ENCODE results near the gene RAPSN.
A peak's percentile ranks its signal among the peaks of the same experiment; 100 is the strongest.

The RAPSN gene

DNA sequence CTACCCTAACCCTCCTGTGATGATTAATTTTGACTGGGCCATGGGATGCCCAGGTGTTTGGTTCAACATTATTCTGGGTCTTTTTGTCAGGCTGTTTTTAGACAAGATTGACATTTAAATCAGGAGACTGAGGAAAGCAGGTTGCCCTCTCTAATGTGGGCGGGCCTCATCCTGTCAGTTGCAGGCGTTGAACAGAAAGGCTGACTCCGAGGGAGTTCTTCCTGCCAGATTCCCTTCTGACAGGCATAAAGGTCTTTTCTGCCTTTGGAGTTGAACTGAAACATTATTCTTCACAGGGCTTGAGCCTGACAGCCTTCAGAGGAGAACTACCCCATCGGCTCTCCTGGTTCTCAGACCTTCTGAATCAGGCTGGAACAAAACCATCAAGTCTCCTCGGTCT lies 18.4 kb downstream of the RAPSN start:
- DNase-seq (ENCODE audit: insufficient read length) (no peak), FAIRE-seq (no peak)
- TF ChIP-seq POLR2A (IDR thresholded peaks at IDR 0.05; ENCODE audit: low read depth, low read length) (no peak), POLR2AphosphoS5 (IDR thresholded peaks at IDR 0.05; ENCODE audit: low read depth, low read length) (no peak), TAF1 (IDR thresholded peaks at IDR 0.05; ENCODE audit: borderline replicate concordance, low read depth, low read length) (no peak)

DNA sequence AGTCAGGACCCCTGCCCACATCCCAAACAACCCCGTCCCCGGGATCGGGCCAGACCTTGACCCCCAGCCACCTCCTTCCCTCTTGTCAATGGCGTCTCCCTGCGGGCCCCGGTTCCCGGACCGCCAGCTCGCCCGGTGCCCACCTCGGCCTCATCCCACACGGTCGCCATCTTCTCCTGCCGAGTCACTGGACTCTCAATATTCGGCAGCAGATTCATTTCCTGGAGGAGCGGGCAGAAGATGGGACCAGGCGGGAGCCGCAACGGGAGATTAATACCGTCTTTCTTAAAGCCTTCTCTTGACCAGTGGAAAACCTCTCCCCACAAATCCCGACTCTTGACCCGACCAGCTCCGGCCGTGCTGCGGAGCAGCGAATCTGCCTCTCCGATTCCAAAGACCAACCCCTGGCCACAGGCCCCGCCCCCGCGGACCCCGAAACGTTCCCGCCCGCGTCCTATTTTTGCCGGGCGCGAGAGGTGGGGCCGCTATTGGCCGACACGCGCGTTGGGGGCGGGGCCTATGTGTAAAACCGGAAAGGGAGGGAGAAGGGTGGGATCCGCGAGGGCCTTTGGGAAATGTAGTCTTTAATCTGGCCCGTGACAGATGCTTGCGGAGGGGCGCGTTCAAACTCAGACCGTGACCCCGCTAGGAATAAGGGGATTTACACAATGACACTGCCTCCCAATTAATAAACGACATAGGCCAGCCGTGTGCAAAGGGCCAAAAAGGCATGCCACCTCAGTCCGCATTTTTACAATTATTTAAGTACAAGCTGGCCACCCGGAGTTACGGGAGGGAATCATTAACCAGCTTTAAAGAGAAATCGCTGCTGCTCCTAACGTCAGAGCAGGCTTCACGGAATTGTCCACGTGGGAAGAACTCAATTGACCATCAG lies 22.6 kb downstream of the RAPSN start, which contains the start of gene PSMC3:
Gene PSMC3 (minus strand): TSS at position 378 of the 895 bp plus-strand sequence. CDS start 160 bp downstream, at position 218.
- TF ChIP-seq POLR2AphosphoS5 (IDR thresholded peaks at IDR 0.05; ENCODE audit: low read depth, low read length) (peak; percentile 89), TAF1 (IDR thresholded peaks at IDR 0.05; ENCODE audit: borderline replicate concordance, low read depth, low read length) (peak; percentile 99), POLR2A (IDR thresholded peaks at IDR 0.05; ENCODE audit: low read depth, low read length) (peak; percentile 94)
- DNase-seq (ENCODE audit: insufficient read length) (peak; percentile 95), FAIRE-seq (peak; percentile 100)

DNA sequence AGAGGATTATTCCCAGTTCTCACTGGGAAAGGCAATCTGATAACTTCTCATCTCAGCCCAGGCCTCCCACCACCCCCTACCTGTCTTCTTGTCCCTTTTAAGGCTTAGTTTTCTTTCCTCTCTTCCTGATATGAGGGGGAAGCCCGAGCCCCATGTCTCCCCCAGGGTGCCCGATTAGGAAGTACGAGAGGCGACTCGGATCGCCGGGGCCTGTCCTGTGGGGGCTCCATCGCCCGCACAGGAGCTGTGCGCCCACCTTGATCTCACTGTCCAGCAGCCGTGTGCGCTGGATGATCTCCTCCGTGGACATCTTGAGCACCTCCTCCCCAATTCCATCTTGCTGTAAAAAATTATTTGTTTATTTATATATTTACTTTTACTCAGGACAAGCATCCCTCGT lies 23.3 kb downstream of the RAPSN start:
- TF ChIP-seq POLR2AphosphoS5 (IDR thresholded peaks at IDR 0.05; ENCODE audit: low read depth, low read length) (no peak), POLR2A (IDR thresholded peaks at IDR 0.05; ENCODE audit: low read depth, low read length) (no peak), TAF1 (IDR thresholded peaks at IDR 0.05; ENCODE audit: borderline replicate concordance, low read depth, low read length) (no peak)
- no peak for DNase-seq (ENCODE audit: insufficient read length)
- no peak for FAIRE-seq

DNA sequence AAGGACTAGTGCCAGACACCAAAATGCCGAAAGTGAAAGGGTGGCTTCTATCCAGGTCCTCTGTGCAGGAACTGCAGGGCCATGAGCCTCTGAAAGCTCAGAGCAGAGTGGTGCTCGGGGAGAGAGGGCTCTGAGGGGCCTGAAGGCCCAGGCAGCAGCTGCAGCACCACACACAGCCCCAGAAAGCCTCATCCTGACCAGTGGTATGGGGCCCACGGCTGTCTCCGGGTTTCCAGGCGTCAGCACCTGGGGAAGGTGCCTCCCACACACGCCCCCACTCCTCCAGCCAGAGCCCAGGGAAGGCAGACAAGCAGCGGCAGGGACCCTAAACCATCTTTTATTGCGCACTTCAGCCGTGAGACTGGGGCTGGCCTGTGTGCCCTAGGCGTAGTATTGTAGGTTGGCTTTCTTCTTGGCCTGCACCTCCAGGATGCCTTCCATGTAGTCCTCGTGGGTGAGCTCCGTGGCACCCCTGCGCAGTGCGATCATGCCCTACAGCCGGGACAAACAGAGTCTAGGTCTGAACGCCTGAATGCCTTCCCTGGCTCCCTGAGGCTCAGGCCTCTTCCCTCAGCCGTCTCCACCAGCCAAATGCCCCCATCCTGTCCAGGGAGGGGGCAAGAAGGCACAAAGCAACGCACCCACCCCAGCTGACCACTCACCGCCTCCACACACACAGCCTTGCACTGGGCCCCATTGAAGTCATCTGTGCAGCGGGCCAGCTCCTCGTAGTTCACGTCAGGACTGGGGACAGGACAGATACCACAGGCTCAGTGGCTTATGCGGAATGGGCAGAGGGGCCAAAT lies 30.3 kb downstream of the RAPSN start:
- FAIRE-seq (no peak), DNase-seq (ENCODE audit: insufficient read length) (no peak)
- TF ChIP-seq POLR2A (IDR thresholded peaks at IDR 0.05; ENCODE audit: low read depth, low read length) (peak; percentile 14; the same call in 1 of the 2 replicates), TAF1 (IDR thresholded peaks at IDR 0.05; ENCODE audit: borderline replicate concordance, low read depth, low read length) (no peak), POLR2AphosphoS5 (IDR thresholded peaks at IDR 0.05; ENCODE audit: low read depth, low read length) (peak; percentile 38; the same call in 1 of the 2 replicates)

DNA sequence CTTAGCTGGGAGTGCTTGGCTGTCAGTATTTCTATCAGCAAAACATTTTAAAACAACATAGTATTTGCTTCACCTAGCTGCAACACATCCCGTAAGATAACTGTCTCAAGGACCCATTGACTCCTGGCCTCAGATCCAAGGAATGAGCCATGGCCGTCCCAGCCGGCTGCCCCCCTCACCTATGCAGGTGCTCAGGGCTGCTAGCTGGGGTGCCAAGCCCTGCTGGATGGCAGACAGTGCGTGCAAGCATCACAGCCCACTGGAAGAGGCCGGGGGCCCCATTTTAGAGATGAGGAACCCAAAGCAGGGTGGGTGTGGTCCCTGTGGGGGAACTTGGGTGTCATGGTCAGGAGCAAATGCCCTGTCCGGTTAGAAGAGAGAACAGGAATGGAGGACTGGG lies 31.2 kb downstream of the RAPSN start:
- DNase-seq (ENCODE audit: insufficient read length) (no peak), FAIRE-seq (no peak)
- TF ChIP-seq POLR2A (IDR thresholded peaks at IDR 0.05; ENCODE audit: low read depth, low read length) (no peak), POLR2AphosphoS5 (IDR thresholded peaks at IDR 0.05; ENCODE audit: low read depth, low read length) (no peak; the same call in 1 of the 2 replicates), TAF1 (IDR thresholded peaks at IDR 0.05; ENCODE audit: borderline replicate concordance, low read depth, low read length) (no peak)

DNA sequence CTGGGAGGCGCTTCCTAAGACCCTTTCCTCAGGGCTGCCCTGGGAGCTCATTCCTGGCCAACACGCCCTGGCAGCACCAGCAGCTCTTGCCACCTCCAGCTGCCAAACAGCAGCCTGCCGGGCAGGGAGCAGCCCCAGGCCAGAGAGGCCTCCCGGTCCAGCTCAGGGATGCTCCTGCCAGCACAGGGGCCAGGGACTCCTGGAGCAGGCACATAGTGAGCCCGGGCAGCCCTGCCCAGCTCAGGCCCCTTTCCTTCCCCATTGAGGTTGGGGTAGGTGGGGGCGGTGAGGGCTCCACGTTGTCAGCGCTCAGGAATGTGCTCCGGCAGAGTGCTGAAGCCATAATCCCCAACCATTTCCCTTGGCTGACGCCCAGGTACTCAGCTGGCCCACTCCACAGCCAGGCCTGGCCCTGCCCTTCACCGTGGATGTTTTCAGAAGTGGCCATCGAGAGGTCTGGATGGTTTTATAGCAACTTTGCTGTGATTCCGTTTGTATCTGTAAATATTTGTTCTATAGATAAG lies 32.9 kb downstream of the RAPSN start:
- no peak for FAIRE-seq
- no peak for DNase-seq (ENCODE audit: insufficient read length)
- peak; percentile 40 for TF ChIP-seq POLR2AphosphoS5 (IDR thresholded peaks at IDR 0.05; ENCODE audit: low read depth, low read length)
- no peak for TF ChIP-seq TAF1 (IDR thresholded peaks at IDR 0.05; ENCODE audit: borderline replicate concordance, low read depth, low read length)

DNA sequence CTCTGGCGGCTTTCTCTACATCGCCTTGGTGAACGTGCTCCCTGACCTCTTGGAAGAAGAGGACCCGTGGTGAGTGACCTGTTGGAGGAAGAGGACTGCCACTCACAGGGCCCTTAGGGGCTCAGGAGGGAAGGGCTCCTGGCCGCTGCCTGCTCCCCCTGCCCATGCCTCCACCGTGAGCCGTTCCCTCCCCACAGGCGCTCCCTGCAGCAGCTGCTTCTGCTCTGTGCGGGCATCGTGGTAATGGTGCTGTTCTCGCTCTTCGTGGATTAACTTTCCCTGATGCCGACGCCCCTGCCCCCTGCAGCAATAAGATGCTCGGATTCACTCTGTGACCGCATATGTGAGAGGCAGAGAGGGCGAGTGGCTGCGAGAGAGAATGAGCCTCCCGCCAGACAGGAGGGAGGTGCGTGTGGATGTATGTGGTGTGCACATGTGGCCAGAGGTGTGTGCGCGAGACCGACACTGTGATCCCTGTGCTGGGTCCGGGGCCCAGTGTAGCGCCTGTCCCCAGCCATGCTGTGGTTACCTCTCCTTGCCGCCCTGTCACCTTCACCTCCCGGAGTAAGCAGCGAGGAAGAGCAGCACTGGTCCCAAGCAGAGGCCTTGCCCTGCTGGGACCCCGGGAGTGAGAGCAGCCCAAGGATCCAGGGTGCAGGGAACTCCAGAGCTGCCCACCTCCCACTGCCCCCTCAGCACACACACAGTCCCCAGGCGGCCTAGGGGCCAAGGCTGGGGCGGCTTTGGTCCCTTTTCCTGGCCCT lies 33.7 kb downstream of the RAPSN start:
- TF ChIP-seq POLR2A (IDR thresholded peaks at IDR 0.05; ENCODE audit: low read depth, low read length): peak; percentile 43
- no peak; the same call in none of the 2 replicates for TF ChIP-seq POLR2AphosphoS5 (IDR thresholded peaks at IDR 0.05; ENCODE audit: low read depth, low read length)
- DNase-seq (ENCODE audit: insufficient read length): no peak
- no peak for FAIRE-seq

DNA sequence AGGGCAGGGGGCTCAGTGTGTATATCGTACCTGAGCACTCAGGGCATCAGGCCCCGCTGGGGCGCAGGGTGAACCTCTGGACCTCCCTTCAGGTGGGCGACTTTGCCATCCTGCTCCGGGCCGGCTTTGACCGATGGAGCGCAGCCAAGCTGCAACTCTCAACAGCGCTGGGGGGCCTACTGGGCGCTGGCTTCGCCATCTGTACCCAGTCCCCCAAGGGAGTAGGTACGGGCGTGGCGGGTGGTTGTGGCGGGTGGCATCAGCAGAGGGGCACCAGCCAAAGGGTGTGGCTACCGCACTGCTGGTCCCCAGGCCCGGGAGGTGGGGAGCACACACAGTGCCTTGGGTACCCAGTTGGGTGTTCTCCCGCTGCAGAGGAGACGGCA lies 34.3 kb downstream of the RAPSN start:
- no peak for DNase-seq (ENCODE audit: insufficient read length)
- TF ChIP-seq POLR2A (IDR thresholded peaks at IDR 0.05; ENCODE audit: low read depth, low read length) (no peak), TAF1 (IDR thresholded peaks at IDR 0.05; ENCODE audit: borderline replicate concordance, low read depth, low read length) (no peak), POLR2AphosphoS5 (IDR thresholded peaks at IDR 0.05; ENCODE audit: low read depth, low read length) (peak; percentile 6; the same call in 1 of the 2 replicates)
- no peak for FAIRE-seq

DNA sequence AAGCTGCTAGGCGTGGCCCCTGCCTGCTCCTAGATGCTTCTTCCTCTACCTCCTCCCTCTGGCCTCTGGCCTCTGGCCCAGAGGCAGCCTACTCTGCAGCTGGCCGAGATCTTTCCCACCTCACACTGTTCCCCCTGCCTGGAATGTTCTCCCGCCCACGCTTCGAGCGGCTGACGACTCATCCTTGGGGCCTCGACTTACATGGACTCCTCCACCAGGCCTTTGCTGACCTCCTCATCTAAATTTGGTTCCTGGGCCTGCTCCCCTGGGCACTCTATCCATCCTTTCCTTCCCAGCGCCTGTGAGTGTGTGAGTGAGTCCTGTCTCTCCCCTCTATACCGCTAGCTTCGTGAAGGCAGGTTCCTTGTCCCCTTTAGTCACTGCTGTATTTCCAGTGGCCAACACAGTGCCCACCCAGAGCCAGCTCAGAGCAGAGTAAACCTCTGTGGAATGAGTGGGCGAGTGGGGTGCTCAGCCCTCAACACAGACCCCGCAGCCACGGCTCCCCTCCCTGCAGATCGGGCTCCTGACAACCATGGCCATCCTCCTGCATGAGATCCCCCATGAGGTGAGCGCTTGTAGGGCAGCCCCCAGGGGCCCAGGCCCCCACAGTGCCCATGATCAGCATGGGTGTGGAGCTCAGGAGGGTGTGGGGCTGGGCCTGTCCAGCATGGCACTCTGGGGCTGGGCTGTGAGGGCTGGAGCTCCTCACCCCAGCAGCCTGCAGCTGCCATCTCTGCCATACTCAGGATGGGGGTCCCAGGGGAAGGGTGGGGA lies 34.8 kb downstream of the RAPSN start:
- FAIRE-seq (no peak), DNase-seq (ENCODE audit: insufficient read length) (no peak)
- TF ChIP-seq TAF1 (IDR thresholded peaks at IDR 0.05; ENCODE audit: borderline replicate concordance, low read depth, low read length) (no peak), POLR2A (IDR thresholded peaks at IDR 0.05; ENCODE audit: low read depth, low read length) (no peak), POLR2AphosphoS5 (IDR thresholded peaks at IDR 0.05; ENCODE audit: low read depth, low read length) (no peak)

DNA sequence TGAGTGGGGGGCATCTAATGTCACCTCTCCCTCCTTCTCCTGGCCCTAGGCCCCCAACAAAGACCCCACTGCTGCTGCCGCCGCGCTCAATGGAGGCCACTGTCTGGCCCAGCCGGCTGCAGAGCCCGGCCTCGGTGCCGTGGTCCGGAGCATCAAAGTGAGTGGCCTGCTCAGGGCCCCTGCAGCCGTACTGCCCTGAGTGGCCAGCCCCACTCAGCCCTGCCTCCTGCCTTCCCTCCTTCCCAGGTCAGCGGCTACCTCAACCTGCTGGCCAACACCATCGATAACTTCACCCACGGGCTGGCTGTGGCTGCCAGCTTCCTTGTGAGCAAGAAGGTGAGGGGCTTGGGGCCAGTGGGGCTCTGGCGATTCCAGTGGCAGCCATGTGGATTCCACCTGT lies 35.6 kb downstream of the RAPSN start:
- DNase-seq (ENCODE audit: insufficient read length): no peak
- TF ChIP-seq POLR2AphosphoS5 (IDR thresholded peaks at IDR 0.05; ENCODE audit: low read depth, low read length): no peak
- no peak for TF ChIP-seq POLR2A (IDR thresholded peaks at IDR 0.05; ENCODE audit: low read depth, low read length)
- no peak for TF ChIP-seq TAF1 (IDR thresholded peaks at IDR 0.05; ENCODE audit: borderline replicate concordance, low read depth, low read length)
- no peak for FAIRE-seq
